ENCODE results near the gene POM121C.

DNA sequence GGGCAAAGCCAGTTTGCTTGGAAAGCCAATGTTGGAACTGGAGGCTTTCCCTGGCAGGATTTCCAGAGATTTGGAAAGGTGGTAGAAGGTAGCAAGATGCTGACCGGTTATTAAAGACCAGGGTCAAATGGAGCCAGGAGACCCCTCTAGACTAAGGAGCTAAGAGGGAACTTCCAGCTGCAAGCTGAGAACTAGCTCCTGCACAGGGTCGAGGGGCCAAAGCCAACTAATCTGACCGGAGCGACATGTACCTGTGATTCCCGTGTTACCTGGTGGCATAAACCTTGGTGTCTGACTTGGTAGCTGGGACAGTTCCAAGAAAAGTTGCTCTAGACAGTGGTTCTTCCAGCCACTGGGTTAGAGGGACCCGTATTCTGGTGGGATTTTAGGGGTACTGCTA lies 47.8 kb upstream of the POM121C start:
- TF ChIP-seq, protein P1, sequence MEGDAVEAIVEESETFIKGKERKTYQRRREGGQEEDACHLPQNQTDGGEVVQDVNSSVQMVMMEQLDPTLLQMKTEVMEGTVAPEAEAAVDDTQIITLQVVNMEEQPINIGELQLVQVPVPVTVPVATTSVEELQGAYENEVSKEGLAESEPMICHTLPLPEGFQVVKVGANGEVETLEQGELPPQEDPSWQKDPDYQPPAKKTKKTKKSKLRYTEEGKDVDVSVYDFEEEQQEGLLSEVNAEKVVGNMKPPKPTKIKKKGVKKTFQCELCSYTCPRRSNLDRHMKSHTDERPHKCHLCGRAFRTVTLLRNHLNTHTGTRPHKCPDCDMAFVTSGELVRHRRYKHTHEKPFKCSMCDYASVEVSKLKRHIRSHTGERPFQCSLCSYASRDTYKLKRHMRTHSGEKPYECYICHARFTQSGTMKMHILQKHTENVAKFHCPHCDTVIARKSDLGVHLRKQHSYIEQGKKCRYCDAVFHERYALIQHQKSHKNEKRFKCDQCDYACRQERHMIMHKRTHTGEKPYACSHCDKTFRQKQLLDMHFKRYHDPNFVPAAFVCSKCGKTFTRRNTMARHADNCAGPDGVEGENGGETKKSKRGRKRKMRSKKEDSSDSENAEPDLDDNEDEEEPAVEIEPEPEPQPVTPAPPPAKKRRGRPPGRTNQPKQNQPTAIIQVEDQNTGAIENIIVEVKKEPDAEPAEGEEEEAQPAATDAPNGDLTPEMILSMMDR (IDR thresholded peaks at IDR 0.05) = no peak
- no peak for TF ChIP-seq EZH2 (IDR thresholded peaks at IDR 0.05; ENCODE audit: borderline replicate concordance, insufficient read depth, low read depth, low read length, poor library complexity, severe bottlenecking)
